HG03565 (cell line): ENCODE results near the gene FAM78B.
A peak's percentile ranks its signal among the peaks of the same experiment; 100 is the strongest.

ENCODE experiments used
- ATAC-seq: cut with Tn5 transposase; IDR thresholded peaks from one replicate; pipeline ENCODE4 v1.9.1; 2021; ENCODE audit warnings: mild to moderate bottlenecking, moderate library complexity; ENCODE audit not compliant: unreplicated experiment

Gene FAM78B

GRCh38 chr1:166122873-166123466 is 43.8 kb downstream of the FAM78B start:
- ATAC-seq: no peak

GRCh38 chr1:166121010-166121409 is 45.8 kb downstream of the FAM78B start:
- ATAC-seq: no peak

GRCh38 chr1:166120281-166120680 is 46.5 kb downstream of the FAM78B start:
- ATAC-seq: no peak

- ATAC-seq: no peak
Observed at GRCh38 chr1:166119471-166119965, 47.3 kb downstream of the FAM78B start.

GRCh38 chr1:166117776-166118175 is 49.0 kb downstream of the FAM78B start:
- ATAC-seq: no peak

GRCh38 chr1:166116026-166116425 is 50.8 kb downstream of the FAM78B start:
- no peak for ATAC-seq

- no peak for ATAC-seq
Observed at GRCh38 chr1:166114419-166114818, 52.4 kb downstream of the FAM78B start.

- no peak for ATAC-seq
Observed at GRCh38 chr1:166113630-166114029, 53.2 kb downstream of the FAM78B start.

GRCh38 chr1:166113031-166113430 is 53.8 kb downstream of the FAM78B start:
- ATAC-seq: no peak

GRCh38 chr1:166112425-166112824 is 54.4 kb downstream of the FAM78B start:
- no peak for ATAC-seq

- no peak for ATAC-seq
Observed at GRCh38 chr1:166111430-166111829, 55.4 kb downstream of the FAM78B start.

- no peak for ATAC-seq
Observed at GRCh38 chr1:166090244-166090643, 76.6 kb downstream of the FAM78B start.

- peak; percentile 61 for ATAC-seq
Observed at GRCh38 chr1:166089804-166090203, 77.0 kb downstream of the FAM78B start.

- ATAC-seq: no peak
Observed at GRCh38 chr1:166088572-166088955, 78.2 kb downstream of the FAM78B start.

- no peak for ATAC-seq
Observed at GRCh38 chr1:166087734-166088571, 78.8 kb downstream of the FAM78B start.

- no peak for ATAC-seq
Observed at GRCh38 chr1:166086113-166086883, 80.5 kb downstream of the FAM78B start.

- ATAC-seq: no peak
Observed at GRCh38 chr1:166084613-166085012, 82.2 kb downstream of the FAM78B start.

- peak; percentile 91 for ATAC-seq
Observed at GRCh38 chr1:166083887-166084286, 82.9 kb downstream of the FAM78B start.

- no peak for ATAC-seq
Observed at GRCh38 chr1:166082601-166083000, 84.2 kb downstream of the FAM78B start.

- ATAC-seq: no peak
Observed at GRCh38 chr1:166080967-166081870, 85.6 kb downstream of the FAM78B start.
